OCI-LY7 (cell line): ENCODE results near the gene KDM4B.

Source experiments
- EZH2phosphoT487 ChIP-seq: fragments of 200-600 bp; sonication (generic); IDR thresholded peaks from 2 replicates; pipeline ENCODE4 v1.6.1; 2018; ENCODE audit warnings: low read depth, borderline replicate concordance, mild to moderate bottlenecking, mixed run types, antibody characterized with exemption, low read length, moderate library complexity, mixed read lengths
- TF ChIP-seq, protein P1 (sequence below): fragments of 200-600 bp; sonication (generic); conservative IDR thresholded peaks from 2 replicates; pipeline ENCODE4 v1.5.1; 2014; ENCODE audit warnings: mild to moderate bottlenecking, antibody characterized with exemption, low read length, moderate library complexity, mixed read lengths

DNA sequence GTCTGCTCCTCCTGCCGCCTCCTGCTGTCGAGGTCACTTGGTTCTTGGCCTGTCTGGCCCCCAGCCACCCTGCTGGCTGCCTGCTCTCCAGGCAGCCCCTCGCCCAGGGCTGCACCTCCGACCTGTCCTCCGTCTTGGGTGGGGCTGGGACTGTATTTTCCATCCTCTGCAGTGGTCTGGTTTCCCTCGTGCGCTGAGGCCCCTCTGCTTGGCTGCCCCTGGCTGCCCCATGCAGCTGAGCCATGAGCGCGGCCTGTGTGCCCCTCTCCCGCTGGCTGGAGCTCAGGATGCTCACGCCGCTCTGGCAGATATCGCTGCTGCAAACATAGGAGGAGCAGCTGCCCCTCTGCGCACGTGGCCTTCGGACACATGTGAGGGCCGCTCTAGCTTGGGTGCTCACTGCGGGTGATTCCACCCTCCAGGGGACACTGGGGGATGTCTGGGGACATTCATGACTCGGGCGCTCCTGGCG, 45.6 kb upstream of the KDM4B start:
- TF ChIP-seq, protein P1, sequence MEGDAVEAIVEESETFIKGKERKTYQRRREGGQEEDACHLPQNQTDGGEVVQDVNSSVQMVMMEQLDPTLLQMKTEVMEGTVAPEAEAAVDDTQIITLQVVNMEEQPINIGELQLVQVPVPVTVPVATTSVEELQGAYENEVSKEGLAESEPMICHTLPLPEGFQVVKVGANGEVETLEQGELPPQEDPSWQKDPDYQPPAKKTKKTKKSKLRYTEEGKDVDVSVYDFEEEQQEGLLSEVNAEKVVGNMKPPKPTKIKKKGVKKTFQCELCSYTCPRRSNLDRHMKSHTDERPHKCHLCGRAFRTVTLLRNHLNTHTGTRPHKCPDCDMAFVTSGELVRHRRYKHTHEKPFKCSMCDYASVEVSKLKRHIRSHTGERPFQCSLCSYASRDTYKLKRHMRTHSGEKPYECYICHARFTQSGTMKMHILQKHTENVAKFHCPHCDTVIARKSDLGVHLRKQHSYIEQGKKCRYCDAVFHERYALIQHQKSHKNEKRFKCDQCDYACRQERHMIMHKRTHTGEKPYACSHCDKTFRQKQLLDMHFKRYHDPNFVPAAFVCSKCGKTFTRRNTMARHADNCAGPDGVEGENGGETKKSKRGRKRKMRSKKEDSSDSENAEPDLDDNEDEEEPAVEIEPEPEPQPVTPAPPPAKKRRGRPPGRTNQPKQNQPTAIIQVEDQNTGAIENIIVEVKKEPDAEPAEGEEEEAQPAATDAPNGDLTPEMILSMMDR: no peak
- no peak for TF ChIP-seq EZH2phosphoT487
